K562 (cell line): ENCODE results near the gene LTO1. TPM values are rescaled to one million over a fixed set of nuclear protein-coding genes. Genes with fewer than 3 reads are reported as not detected.

Experiments used
- ATAC-seq: fragments of 200-7000 bp; cut with Tn5 transposase; 3 replicates; pipeline ENCODE4 v1.9.1; 2020; ENCODE audit warnings: moderate library complexity
- BruUV-seq: library from RNA; stranded (reverse); fragments of 400-500 nt; replicated peaks from 2 replicates; lab custom pipeline; 2021; lab: Mats Ljungman, UMichigan
- CTCF ChIA-PET: fragments of 300-600 bp; formaldehyde crosslinking; extraction: SDS; loops from one replicate; lab custom pipeline; 2021; ENCODE audit warnings: low intra/inter-chr PET ratio; lab: Yijun Ruan, JAX
- POLR2A ChIA-PET: fragments of 300-600, 350-650 bp; sonication (Branson Sonifier 250); formaldehyde crosslinking; extraction: SDS; loops from one replicate; lab custom pipeline; 2021; ENCODE audit warnings: antibody characterized with exemption, inconsistent platforms; lab: Yijun Ruan, JAX
- DNase-seq, 4 experiments: peaks; one replicate each; pipeline versions ENCODE4 v3.0.0 to v3.0.0-alpha.2; 2011 to 2018; ENCODE audit warnings: low spot score in 3 of 4, mixed read lengths in 3 of 4; ENCODE audit errors: extremely low read depth in 1 of 4
- FAIRE-seq: peaks from 2 replicates; lab custom pipeline; 2011; peaks lifted over from hg19 to GRCh38; lab: Jason Lieb, UNC
- H2AFZ ChIP-seq: 2 replicates; pipeline ENCODE4 v1.6.0; 2011; ENCODE audit warnings: low read depth, low read length, control low read depth, inconsistent platforms
- H3K27ac ChIP-seq: fragments of 200-600 bp; 3 replicates; pipeline ENCODE4 v1.8.0; 2011; ENCODE audit warnings: low read depth, mild to moderate bottlenecking, control low read depth, inconsistent platforms, low read length, moderate library complexity, mixed read lengths; ENCODE audit errors: extremely low read depth
- H3K27me3 ChIP-seq, 2 experiments: fragments of 300-600 bp in 1 of 2; 2 replicates in 1 of 2; 3 replicates in 1 of 2; pipeline versions ENCODE4 v1.6.0 to v1.8.0; 2011; ENCODE audit warnings: inconsistent platforms in 2 of 2, low read length in 2 of 2, mild to moderate bottlenecking in 1 of 2, mixed read lengths in 1 of 2, moderate library complexity in 1 of 2; ENCODE audit not compliant: control insufficient read depth in 2 of 2, insufficient read depth in 2 of 2
- H3K36me3 ChIP-seq: fragments of 300-600 bp; 3 replicates; pipeline ENCODE4 v1.8.0; 2011; ENCODE audit warnings: mild to moderate bottlenecking, low read length, inconsistent platforms; ENCODE audit not compliant: control insufficient read depth, insufficient read depth
- H3K4me1 ChIP-seq, 2 experiments: fragments of 200-600 bp in 1 of 2; replicated peaks in 1 of 2; 2 replicates in 1 of 2; 3 replicates in 1 of 2; pipeline versions ENCODE4 v1.5.1 to v1.8.0; 2011; ENCODE audit warnings: inconsistent platforms in 2 of 2, low read length in 2 of 2, mild to moderate bottlenecking in 1 of 2, mixed read lengths in 1 of 2, moderate library complexity in 1 of 2; ENCODE audit not compliant: control insufficient read depth in 2 of 2, insufficient read depth in 2 of 2
- H3K4me2 ChIP-seq: 2 replicates; pipeline ENCODE4 v1.6.1; 2011; ENCODE audit warnings: low read length, control low read depth, inconsistent platforms, mixed read lengths; ENCODE audit not compliant: insufficient read depth
- H3K4me3 ChIP-seq: fragments of 200-600 bp; sonication (generic), shearing (Covaris generic); 2 replicates; pipeline ENCODE4 v1.5.1; 2016; ENCODE audit warnings: control low read depth, inconsistent platforms
- H3K79me2 ChIP-seq: fragments of 200-600 bp; 3 replicates; pipeline ENCODE4 v1.8.0; 2011; ENCODE audit warnings: low read length, inconsistent platforms; ENCODE audit not compliant: control insufficient read depth, insufficient read depth
- H3K9ac ChIP-seq, 2 experiments: 2 replicates each; pipeline versions ENCODE4 v1.6.0 to v1.6.1; 2011; ENCODE audit warnings: low read depth in 2 of 2, low read length in 2 of 2, control low read depth in 1 of 2, inconsistent platforms in 1 of 2, mild to moderate bottlenecking in 1 of 2, mixed read lengths in 1 of 2; ENCODE audit not compliant: insufficient read depth in 1 of 2
- H3K9me1 ChIP-seq: one replicate; pipeline ENCODE4 v1.6.0; 2011; ENCODE audit warnings: inconsistent platforms, mild to moderate bottlenecking, low read length, moderate library complexity; ENCODE audit not compliant: control insufficient read depth, insufficient read depth
- H3K9me3 ChIP-seq: replicated peaks from 2 replicates; pipeline ENCODE4 v1.5.1; 2011; ENCODE audit warnings: low read depth, low read length, inconsistent platforms; ENCODE audit not compliant: control insufficient read depth, insufficient read depth
- H4K20me1 ChIP-seq: replicated peaks from 2 replicates; pipeline ENCODE4 v1.6.1; 2011; ENCODE audit warnings: low read length, inconsistent platforms, mixed read lengths; ENCODE audit not compliant: control insufficient read depth, insufficient read depth
- CGGBP1 ChIP-seq: fragments of 250-450 bp; sonication (Bioruptor Pico); IDR thresholded peaks from 2 replicates; pipeline ENCODE4 v1.9.0; 2021; ENCODE audit warnings: mild to moderate bottlenecking
- CREB3L1 ChIP-seq: fragments of 450-650 bp; IDR thresholded peaks from 2 replicates; pipeline ENCODE4 v1.6.1; 2014; ENCODE audit warnings: low read depth, mild to moderate bottlenecking, moderate library complexity, borderline replicate concordance
- POLR2AphosphoS5 ChIP-seq: IDR thresholded peaks from 2 replicates; pipeline ENCODE4 v1.6.1; 2011; ENCODE audit warnings: mild to moderate bottlenecking, low read depth, low read length, moderate library complexity; ENCODE audit not compliant: control insufficient read depth, insufficient read depth
- PREB ChIP-seq: sonication (generic); formaldehyde crosslinking; IDR thresholded peaks from 2 replicates; pipeline ENCODE4 v1.8.1; 2023; ENCODE audit warnings: mild to moderate bottlenecking, missing genetic modification reagents
- ZNF121 ChIP-seq: sonication (generic); formaldehyde crosslinking; conservative IDR thresholded peaks from 2 replicates; pipeline ENCODE4 v1.8.0; 2022; ENCODE audit warnings: missing genetic modification reagents
- ZNF143 ChIP-seq: sonication (generic); formaldehyde crosslinking; IDR thresholded peaks from 2 replicates; pipeline ENCODE4 v1.9.0; 2022; ENCODE audit warnings: mild to moderate bottlenecking, missing genetic modification reagents
- WGBS: fragments of 100-300 bp; shearing (Covaris generic); methylation state at CpG from one replicate; pipeline ENCODE4 v1.1.6; 2016; ENCODE audit warnings: low coverage, mixed read lengths; ENCODE audit not compliant: insufficient coverage; ENCODE audit errors: missing lambda C conversion rate; 5-methylcytosine and 5-hydroxymethylcytosine counted together
- in situ Hi-C: fragments of 300-500 bp; cut with MboI; formaldehyde crosslinking; loops from 4 replicates; pipeline ENCODE4 v1.15.0; 2018; ENCODE audit warnings: inconsistent platforms, mixed read lengths
- intact Hi-C: fragments of 100-400 bp; cut with micrococcal nuclease; formaldehyde crosslinking; loops from 2 replicates; pipeline ENCODE4 v1.14.2; 2022
- polyA plus RNA-seq, 8 experiments: library from polyadenylated mRNA; depleted of rRNA in 4 of 8; stranded (reverse) in 5 of 8; unstranded in 3 of 8; fragments of >200 nt; fragmentation: Nextera tagmentation in 2 of 8; fragmentation: Illumina TruSeq in 1 of 8; extraction: Ambion mirVana in 2 of 8; extraction: Trizol in 1 of 8; gene quantifications; 2 replicates each; pipeline versions ENCODE4 v1.2.1 to v1.2.3, GENCODE V29; 2011 to 2014; ENCODE audit warnings: inconsistent platforms in 1 of 8, missing spikeins in 1 of 8
- total RNA-seq, 7 experiments: library from RNA; depleted of rRNA in 6 of 7; stranded (reverse); fragments of >200 nt in 6 of 7; fragmentation: Illumina TruSeq in 2 of 7; extraction: Trizol in 2 of 7; gene quantifications; 2 replicates each; pipeline versions ENCODE4 v1.2.1 to v1.2.3, GENCODE V29; 2011 to 2021; ENCODE audit warnings: low replicate concordance in 1 of 7

Gene LTO1
- total and polyA plus RNA-seq, 9 of the 15 experiments (the other 6 are each of a cell fraction or from before 2014, with no cell fraction given), result 2.6 to 43.4 (median 19.1) TPM

- H3K4me1 ChIP-seq, result peaks cover 0 to 5% of the 10 kb centered on the region in 2 experiments; a peak in 1 of 5 replicates
- H3K4me3 ChIP-seq, result no peak overlapping the region
- WGBS, result 11% methylated on average over 4 of the region's 4 CpGs
- in situ Hi-C loops (no loop called here), intact Hi-C loops (no loop called here)
- FAIRE-seq, result no peak
- H3K79me2 ChIP-seq, result no peaks in the 10 kb centered on the region
- no peak for DNase-seq
- no peaks in the 10 kb centered on the region for H3K36me3 ChIP-seq
- ChIA-PET CTCF (no interaction called here), POLR2A (no interaction called here)
- no peak overlapping the region for H2AFZ ChIP-seq
- H3K9ac ChIP-seq, result no peak overlapping the region
- H4K20me1 ChIP-seq, result no peaks in the 10 kb centered on the region
- no peak overlapping the region for H3K27ac ChIP-seq
- H3K9me3 ChIP-seq, result peaks cover 4% of the 10 kb centered on the region; the same call in 1 of the 2 replicates
- no peaks in the 10 kb centered on the region for H3K9me1 ChIP-seq
- TF ChIP-seq POLR2AphosphoS5 (no peak), ZNF121 (CRISPR knock-in tag) (peak; percentile 68)
- BruUV-seq, result no TSS peak
- peaks cover 11 to 29% of the 10 kb centered on the region in 2 experiments; a peak in 4 of 5 replicates for H3K27me3 ChIP-seq
- no peak overlapping the region for H3K4me2 ChIP-seq
- ATAC-seq, result no peak
Measured at GRCh38 chr11:69632900-69633299, 42.3 kb downstream of the LTO1 start.

GRCh38 chr11:69630424-69630823 lies 44.7 kb downstream of the LTO1 start:
- Histone ChIP-seq H3K36me3 (no peaks in the 10 kb centered on the region), H3K9ac (no peak overlapping the region), H3K4me2 (no peak overlapping the region), H3K9me1 (no peaks in the 10 kb centered on the region), H4K20me1 (no peaks in the 10 kb centered on the region), H2AFZ (no peak overlapping the region), H3K27me3 (peaks cover 14 to 35% of the 10 kb centered on the region in 2 experiments; a peak in 4 of 5 replicates), H3K4me1 (peaks cover 0 to 2% of the 10 kb centered on the region in 2 experiments; a peak in 1 of 5 replicates), H3K9me3 (peaks cover 4% of the 10 kb centered on the region; the same call in 1 of the 2 replicates), H3K27ac (no peak overlapping the region), H3K4me3 (no peak overlapping the region), H3K79me2 (no peaks in the 10 kb centered on the region)
- TF ChIP-seq CGGBP1 (CRISPR knock-in tag) (no peak), ZNF143 (CRISPR knock-in tag) (peak; percentile 4; the same call in 1 of the 2 replicates), CREB3L1 (0 out of 2 replicates have a peak, but pooled peaks have one; percentile 2), PREB (CRISPR knock-in tag) (no peak)
- BruUV-seq, result no TSS peak
- DNase-seq (no peak), ATAC-seq (no peak; the same call in 2 of the 3 replicates), FAIRE-seq (no peak)
- intact Hi-C loops, result no loop called here
- ChIA-PET CTCF (no interaction called here), POLR2A (interaction anchor here (0.6 kb wide), 1 partner anchor 268 kb away, joined by 3 read pairs; no protein-coding TSS in a partner anchor)
- in situ Hi-C loops, result no loop called here
- WGBS, result 9% methylated on average over 8 of the region's 8 CpGs
